Neural progenitor cell (in vitro differentiated cells): ENCODE measurements around the gene CLCNKA. TPM values are rescaled to one million over a fixed set of nuclear protein-coding genes. Genes with fewer than 3 reads are reported as not detected.

Source experiments
- DNase-seq: peaks from one replicate; pipeline ENCODE4 v3.0.0-alpha.2; 2016; ENCODE audit warnings: low spot score
- H2AFZ ChIP-seq: fragments of 200-600 bp; sonication (generic); replicated peaks from 2 replicates; pipeline ENCODE4 v1.6.1; 2016; ENCODE audit warnings: antibody characterized with exemption
- H3F3A ChIP-seq: fragments of 200-600 bp; sonication (generic); 2 replicates; pipeline ENCODE4 v1.6.1; 2016; ENCODE audit warnings: antibody characterized with exemption, low read depth
- H3K27ac ChIP-seq: fragments of 200-600 bp; sonication (generic); 2 replicates; pipeline ENCODE4 v1.5.1; 2016; ENCODE audit warnings: mild to moderate bottlenecking
- H3K27me3 ChIP-seq: fragments of 200-600 bp; sonication (generic); 2 replicates; pipeline ENCODE4 v1.6.1; 2016; ENCODE audit warnings: mild to moderate bottlenecking, moderate library complexity
- H3K36me3 ChIP-seq: fragments of 200-600 bp; sonication (generic); 2 replicates; pipeline ENCODE4 v1.5.1; 2016
- H3K4me1 ChIP-seq: fragments of 200-600 bp; sonication (generic); 2 replicates; pipeline ENCODE4 v1.6.1; 2016; ENCODE audit warnings: mixed run types
- H3K4me2 ChIP-seq: fragments of 200-600 bp; sonication (generic); 2 replicates; pipeline ENCODE4 v1.6.1; 2016
- H3K4me3 ChIP-seq: fragments of 200-600 bp; sonication (generic); 2 replicates; pipeline ENCODE4 v1.5.1; 2016
- H3K79me2 ChIP-seq: fragments of 200-600 bp; sonication (generic); 2 replicates; pipeline ENCODE4 v1.6.1; 2016; ENCODE audit warnings: low read depth
- H3K9ac ChIP-seq: fragments of 200-600 bp; sonication (generic); 2 replicates; pipeline ENCODE4 v1.6.1; 2016
- H3K9me3 ChIP-seq: fragments of 200-600 bp; sonication (generic); 2 replicates; pipeline ENCODE4 v1.5.1; 2016; ENCODE audit warnings: low read depth
- H4K20me1 ChIP-seq: fragments of 200-600 bp; sonication (generic); 2 replicates; pipeline ENCODE4 v1.6.1; 2016; ENCODE audit warnings: low read depth
- H3K27ac Mint-ChIP-seq: 3 replicates; pipeline ENCODE4 v1.8.0; 2021; ENCODE audit warnings: mixed read lengths
- H3K27me3 Mint-ChIP-seq: 2 replicates; pipeline ENCODE4 v1.8.0; 2022; ENCODE audit warnings: low read depth, mild to moderate bottlenecking, inconsistent platforms, moderate library complexity, mixed read lengths; ENCODE audit not compliant: insufficient read depth
- H3K36me3 Mint-ChIP-seq: 3 replicates; pipeline ENCODE4 v1.8.0; 2021; ENCODE audit warnings: mixed read lengths
- H3K4me1 Mint-ChIP-seq: 3 replicates; pipeline ENCODE4 v1.8.0; 2021; ENCODE audit warnings: mixed read lengths
- H3K4me3 Mint-ChIP-seq: 3 replicates; pipeline ENCODE4 v1.8.0; 2021; ENCODE audit warnings: mild to moderate bottlenecking, moderate library complexity, mixed read lengths
- H3K9me3 Mint-ChIP-seq: 3 replicates; pipeline ENCODE4 v1.8.0; 2020; ENCODE audit warnings: mixed read lengths
- EZH2 ChIP-seq: fragments of 200-600 bp; sonication (generic); IDR thresholded peaks from 2 replicates; pipeline ENCODE4 v1.6.1; 2017; ENCODE audit warnings: antibody characterized with exemption, mild to moderate bottlenecking, moderate library complexity
- EZH2phosphoT487 ChIP-seq: fragments of 200-600 bp; sonication (generic); IDR thresholded peaks from 2 replicates; pipeline ENCODE4 v1.6.1; 2017; ENCODE audit warnings: antibody characterized with exemption
- total RNA-seq: library from RNA; depleted of rRNA; stranded (reverse); fragments of >200 nt; gene quantifications from 2 replicates; pipeline ENCODE4 v1.2.3, GENCODE V29; 2015; ENCODE audit warnings: low replicate concordance
- TF ChIP-seq, protein P1 (sequence below): fragments of 200-600 bp; sonication (generic); IDR thresholded peaks from 2 replicates; pipeline ENCODE4 v1.5.1; 2017; ENCODE audit warnings: antibody characterized with exemption, mild to moderate bottlenecking

CLCNKA gene
- total RNA-seq, 1 donor from 2014 or later, result not detected

DNA sequence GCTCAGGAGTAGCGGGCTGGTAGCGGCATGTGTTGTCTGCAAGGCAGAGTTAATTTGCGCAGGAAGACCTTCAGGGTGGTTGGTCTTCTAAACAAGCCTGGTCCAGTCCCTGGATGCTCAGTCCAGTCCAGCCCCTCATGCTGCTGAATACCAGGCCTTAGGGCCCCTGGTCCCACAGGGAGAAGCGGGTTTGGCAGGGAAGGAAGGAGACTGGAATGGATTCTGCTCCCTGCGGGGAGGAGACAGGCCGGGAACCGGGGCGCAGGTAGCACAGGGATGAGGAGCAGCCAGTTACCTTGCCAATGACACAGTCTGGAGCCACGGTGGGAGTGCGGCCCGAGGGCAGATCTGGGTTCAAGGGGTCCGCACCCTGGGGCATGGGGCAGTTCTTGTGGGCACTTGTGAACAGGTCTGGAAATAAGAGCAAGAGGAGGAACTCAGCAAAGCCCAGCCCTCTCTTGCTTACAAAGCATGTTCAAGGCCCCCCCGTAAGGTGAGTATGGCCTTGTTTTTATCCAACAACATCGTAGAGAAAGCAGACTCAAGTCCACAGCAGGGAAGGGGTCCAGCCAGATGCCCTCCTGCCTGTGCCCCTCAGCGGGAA lies 41.5 kb downstream of the CLCNKA start:
- Histone ChIP-seq H4K20me1 (no peaks in the 10 kb centered on the region), H3K27ac (no peak overlapping the region), H3K9ac (no peak overlapping the region), H3K27me3 (no peaks in the 10 kb centered on the region), H3K4me1 (peaks cover 28% of the 10 kb centered on the region), H3K36me3 (no peaks in the 10 kb centered on the region), H3K4me3 (no peak overlapping the region), H3F3A (peaks cover 3% of the 10 kb centered on the region), H3K9me3 (no peaks in the 10 kb centered on the region), H3K79me2 (no peaks in the 10 kb centered on the region), H3K4me2 (no peak overlapping the region), H2AFZ (no peak overlapping the region)
- Mint-ChIP-seq H3K4me1 (peaks cover 51% of the 10 kb centered on the region), H3K36me3 (no peaks in the 10 kb centered on the region), H3K27ac (peak overlapping the region; percentile 80), H3K9me3 (no peaks in the 10 kb centered on the region), H3K27me3 (peaks cover 16% of the 10 kb centered on the region), H3K4me3 (no peak overlapping the region)
- DNase-seq, result no peak
- TF ChIP-seq EZH2phosphoT487 (no peak), EZH2 (no peak)
- TF ChIP-seq, protein P1, sequence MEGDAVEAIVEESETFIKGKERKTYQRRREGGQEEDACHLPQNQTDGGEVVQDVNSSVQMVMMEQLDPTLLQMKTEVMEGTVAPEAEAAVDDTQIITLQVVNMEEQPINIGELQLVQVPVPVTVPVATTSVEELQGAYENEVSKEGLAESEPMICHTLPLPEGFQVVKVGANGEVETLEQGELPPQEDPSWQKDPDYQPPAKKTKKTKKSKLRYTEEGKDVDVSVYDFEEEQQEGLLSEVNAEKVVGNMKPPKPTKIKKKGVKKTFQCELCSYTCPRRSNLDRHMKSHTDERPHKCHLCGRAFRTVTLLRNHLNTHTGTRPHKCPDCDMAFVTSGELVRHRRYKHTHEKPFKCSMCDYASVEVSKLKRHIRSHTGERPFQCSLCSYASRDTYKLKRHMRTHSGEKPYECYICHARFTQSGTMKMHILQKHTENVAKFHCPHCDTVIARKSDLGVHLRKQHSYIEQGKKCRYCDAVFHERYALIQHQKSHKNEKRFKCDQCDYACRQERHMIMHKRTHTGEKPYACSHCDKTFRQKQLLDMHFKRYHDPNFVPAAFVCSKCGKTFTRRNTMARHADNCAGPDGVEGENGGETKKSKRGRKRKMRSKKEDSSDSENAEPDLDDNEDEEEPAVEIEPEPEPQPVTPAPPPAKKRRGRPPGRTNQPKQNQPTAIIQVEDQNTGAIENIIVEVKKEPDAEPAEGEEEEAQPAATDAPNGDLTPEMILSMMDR, result no peak

DNA sequence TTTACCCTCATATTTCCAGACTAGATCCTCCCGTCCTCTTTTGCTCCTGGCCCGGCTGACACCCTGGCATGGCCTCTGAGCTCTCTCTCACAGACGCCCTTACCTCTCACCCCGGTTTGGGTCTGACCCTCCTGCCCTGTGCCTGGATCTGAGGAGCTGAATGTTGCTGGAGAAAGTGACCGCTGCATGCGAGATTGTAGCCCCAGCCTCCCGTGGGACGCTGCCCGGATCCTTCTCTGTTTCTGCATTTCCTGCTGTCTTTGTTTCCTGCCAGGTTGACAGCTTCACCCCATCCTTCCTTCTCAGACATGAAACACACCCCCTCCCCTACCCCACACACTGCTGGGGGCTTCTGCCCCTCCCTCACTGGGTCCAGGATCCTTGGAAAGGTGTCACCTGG lies 42.1 kb downstream of the CLCNKA start:
- H3K27me3 Mint-ChIP-seq, result peaks cover 19% of the 10 kb centered on the region
- peaks cover 57% of the 10 kb centered on the region for H3K4me1 Mint-ChIP-seq
- Histone ChIP-seq H3K79me2 (no peaks in the 10 kb centered on the region), H2AFZ (no peak overlapping the region), H3K36me3 (no peaks in the 10 kb centered on the region), H3K4me3 (no peak overlapping the region), H3K9me3 (no peaks in the 10 kb centered on the region), H3K27ac (no peak overlapping the region), H3K9ac (no peak overlapping the region), H3K27me3 (no peaks in the 10 kb centered on the region), H4K20me1 (no peaks in the 10 kb centered on the region), H3K4me1 (peaks cover 31% of the 10 kb centered on the region), H3F3A (peaks cover 5% of the 10 kb centered on the region), H3K4me2 (no peak overlapping the region)
- no peak for TF ChIP-seq EZH2phosphoT487
- no peak for TF ChIP-seq EZH2
- TF ChIP-seq, protein P1, result no peak
- DNase-seq, result no peak
- no peaks in the 10 kb centered on the region for H3K9me3 Mint-ChIP-seq
- no peak overlapping the region for H3K4me3 Mint-ChIP-seq
- H3K27ac Mint-ChIP-seq, result peak overlapping the region; percentile 80
- H3K36me3 Mint-ChIP-seq, result no peaks in the 10 kb centered on the region

DNA sequence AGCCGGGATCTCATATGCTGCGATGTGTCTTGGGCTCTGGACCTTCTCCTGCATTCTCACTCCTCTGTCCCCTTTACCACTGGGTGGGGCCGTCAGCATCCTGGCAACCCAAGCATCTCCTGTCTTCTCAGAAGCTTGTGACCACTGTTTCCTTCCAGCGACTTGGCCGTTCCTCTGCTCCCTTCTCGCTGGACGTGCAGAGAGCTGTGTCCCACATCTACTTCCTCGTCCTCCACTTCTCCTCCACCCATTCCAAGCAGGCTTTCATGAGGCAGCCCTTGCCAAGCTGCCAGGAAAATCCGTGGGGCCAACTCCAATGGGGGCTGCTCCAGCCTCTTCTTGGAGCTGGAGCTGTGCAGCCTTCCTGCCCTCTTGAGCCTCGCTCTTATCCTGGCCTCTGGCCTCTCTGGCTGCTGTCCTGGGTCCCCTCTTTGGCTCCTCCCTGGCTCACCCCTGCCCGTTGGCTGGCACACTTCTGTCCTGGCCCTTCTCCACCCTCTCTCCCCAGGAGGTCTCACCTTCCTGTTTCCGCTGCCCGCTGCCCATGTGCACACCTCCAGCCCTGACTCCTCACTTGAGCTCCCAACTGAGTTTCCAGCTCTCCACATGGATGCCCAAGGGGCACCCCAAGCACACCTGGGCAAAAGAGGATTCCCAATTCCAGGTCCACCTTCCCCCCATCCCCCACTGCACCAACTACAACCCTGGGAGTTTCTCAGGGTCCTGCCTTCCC lies 42.9 kb downstream of the CLCNKA start:
- Mint-ChIP-seq H3K36me3 (no peaks in the 10 kb centered on the region), H3K27me3 (peaks cover 22% of the 10 kb centered on the region), H3K4me3 (peak overlapping the region; percentile 56), H3K4me1 (peaks cover 57% of the 10 kb centered on the region), H3K27ac (peak overlapping the region; percentile 80), H3K9me3 (no peaks in the 10 kb centered on the region)
- Histone ChIP-seq H3K36me3 (no peaks in the 10 kb centered on the region), H3K9ac (no peak overlapping the region), H3K4me2 (peak overlapping the region; percentile 39), H3K79me2 (no peaks in the 10 kb centered on the region), H3F3A (peaks cover 5% of the 10 kb centered on the region), H4K20me1 (no peaks in the 10 kb centered on the region), H3K4me3 (no peak overlapping the region), H3K4me1 (peaks cover 31% of the 10 kb centered on the region), H3K9me3 (no peaks in the 10 kb centered on the region), H2AFZ (no peak overlapping the region), H3K27ac (no peak overlapping the region), H3K27me3 (no peaks in the 10 kb centered on the region)
- DNase-seq, result no peak
- TF ChIP-seq EZH2phosphoT487 (no peak), EZH2 (no peak)
- TF ChIP-seq, protein P1, result no peak
